Heart left ventricle (tissue), 13 donors: ENCODE results near the gene SEMA4D.

Experiments used
- POLR2A ChIP-seq, 2 donors: fragments of 450-650 bp; IDR thresholded peaks; one replicate each; pipeline ENCODE4 v1.6.1; 2017; ENCODE audit warnings: antibody characterized with exemption in 2 of 2, mild to moderate bottlenecking in 2 of 2, moderate library complexity in 2 of 2
- TF ChIP-seq, protein P1 (sequence below), 12 donors: fragments of 200-600 bp; sonication (generic) in 4 of 12; IDR thresholded peaks; one replicate each; pipeline versions ENCODE4 v1.5.0 to v1.8.0; 2018 to 2022; ENCODE audit warnings: antibody characterized with exemption in 12 of 12, mild to moderate bottlenecking in 5 of 12
- donor health status: ischemic (EF 13 %, LVEDD 7.1; RV severe dilation, severe dysfunction).
- donor health status: DM: no; HTN: yes; CAD: no.
- donor health status: DM: no; HTN: no; CAD: no.
- donor health status: ischemic (EF 25% LVEDD 6.9; RV normal size, moderate dysfunction).
- donor health status: ischemic (EF 25% LVEDD 5.7; RV mildly dilated, moderate dysfunction).
- donor health status: ischemic (EF 35%, LVEDD 5.7; RV mildly dilated, moderate dysfunction).
- donor health status: nonischemic (EF 11% LVEDD 7.7; RV severe dilation, severe dysfunction).
- donor health status: DM: yes; HTN: yes; CAD: no.
- donor health status: PGD.
- donor health status: ischemic (EF 29% LVEDD 5.4; RV normal size, mild dysfunction).
- donor health status: nonischemic (EF 23%, LVEDD 6.1; RV moderate dilation, normal function).

DNA sequence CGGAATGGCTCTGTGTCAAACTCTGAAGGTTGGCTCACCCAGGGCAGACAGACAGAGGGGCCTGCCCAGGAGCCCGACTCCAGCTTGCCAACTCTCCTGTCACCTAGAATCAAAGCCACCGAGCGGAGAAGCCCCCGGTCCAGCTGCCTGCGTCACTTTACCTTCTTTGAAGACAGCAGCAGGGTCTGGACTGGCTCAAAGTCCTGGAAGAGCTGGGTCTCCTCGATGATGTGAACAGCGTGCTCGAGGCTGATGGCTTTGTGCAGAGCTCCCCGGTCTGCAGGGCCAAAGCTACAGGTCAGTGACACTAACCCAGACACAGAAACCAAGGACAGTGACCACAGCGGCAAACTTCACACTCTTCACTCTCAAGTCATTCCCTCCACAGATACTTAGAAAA, 111.7 kb downstream of the SEMA4D start:
- TF ChIP-seq, protein P1, sequence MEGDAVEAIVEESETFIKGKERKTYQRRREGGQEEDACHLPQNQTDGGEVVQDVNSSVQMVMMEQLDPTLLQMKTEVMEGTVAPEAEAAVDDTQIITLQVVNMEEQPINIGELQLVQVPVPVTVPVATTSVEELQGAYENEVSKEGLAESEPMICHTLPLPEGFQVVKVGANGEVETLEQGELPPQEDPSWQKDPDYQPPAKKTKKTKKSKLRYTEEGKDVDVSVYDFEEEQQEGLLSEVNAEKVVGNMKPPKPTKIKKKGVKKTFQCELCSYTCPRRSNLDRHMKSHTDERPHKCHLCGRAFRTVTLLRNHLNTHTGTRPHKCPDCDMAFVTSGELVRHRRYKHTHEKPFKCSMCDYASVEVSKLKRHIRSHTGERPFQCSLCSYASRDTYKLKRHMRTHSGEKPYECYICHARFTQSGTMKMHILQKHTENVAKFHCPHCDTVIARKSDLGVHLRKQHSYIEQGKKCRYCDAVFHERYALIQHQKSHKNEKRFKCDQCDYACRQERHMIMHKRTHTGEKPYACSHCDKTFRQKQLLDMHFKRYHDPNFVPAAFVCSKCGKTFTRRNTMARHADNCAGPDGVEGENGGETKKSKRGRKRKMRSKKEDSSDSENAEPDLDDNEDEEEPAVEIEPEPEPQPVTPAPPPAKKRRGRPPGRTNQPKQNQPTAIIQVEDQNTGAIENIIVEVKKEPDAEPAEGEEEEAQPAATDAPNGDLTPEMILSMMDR (IDR thresholded peaks at IDR 0.05) = no peak
- TF ChIP-seq POLR2A (IDR thresholded peaks at IDR 0.05) = no peak
